Measurements from ENCODE around the gene DIRAS3. TPM values are rescaled to one million over a fixed set of nuclear protein-coding genes. Genes with fewer than 3 reads are reported as not detected.

Gene DIRAS3, protein sequence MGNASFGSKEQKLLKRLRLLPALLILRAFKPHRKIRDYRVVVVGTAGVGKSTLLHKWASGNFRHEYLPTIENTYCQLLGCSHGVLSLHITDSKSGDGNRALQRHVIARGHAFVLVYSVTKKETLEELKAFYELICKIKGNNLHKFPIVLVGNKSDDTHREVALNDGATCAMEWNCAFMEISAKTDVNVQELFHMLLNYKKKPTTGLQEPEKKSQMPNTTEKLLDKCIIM
- total RNA-seq (ENCODE audit: low replicate concordance) = 1.2 and 4.6 TPM in 2 replicates

DNA sequence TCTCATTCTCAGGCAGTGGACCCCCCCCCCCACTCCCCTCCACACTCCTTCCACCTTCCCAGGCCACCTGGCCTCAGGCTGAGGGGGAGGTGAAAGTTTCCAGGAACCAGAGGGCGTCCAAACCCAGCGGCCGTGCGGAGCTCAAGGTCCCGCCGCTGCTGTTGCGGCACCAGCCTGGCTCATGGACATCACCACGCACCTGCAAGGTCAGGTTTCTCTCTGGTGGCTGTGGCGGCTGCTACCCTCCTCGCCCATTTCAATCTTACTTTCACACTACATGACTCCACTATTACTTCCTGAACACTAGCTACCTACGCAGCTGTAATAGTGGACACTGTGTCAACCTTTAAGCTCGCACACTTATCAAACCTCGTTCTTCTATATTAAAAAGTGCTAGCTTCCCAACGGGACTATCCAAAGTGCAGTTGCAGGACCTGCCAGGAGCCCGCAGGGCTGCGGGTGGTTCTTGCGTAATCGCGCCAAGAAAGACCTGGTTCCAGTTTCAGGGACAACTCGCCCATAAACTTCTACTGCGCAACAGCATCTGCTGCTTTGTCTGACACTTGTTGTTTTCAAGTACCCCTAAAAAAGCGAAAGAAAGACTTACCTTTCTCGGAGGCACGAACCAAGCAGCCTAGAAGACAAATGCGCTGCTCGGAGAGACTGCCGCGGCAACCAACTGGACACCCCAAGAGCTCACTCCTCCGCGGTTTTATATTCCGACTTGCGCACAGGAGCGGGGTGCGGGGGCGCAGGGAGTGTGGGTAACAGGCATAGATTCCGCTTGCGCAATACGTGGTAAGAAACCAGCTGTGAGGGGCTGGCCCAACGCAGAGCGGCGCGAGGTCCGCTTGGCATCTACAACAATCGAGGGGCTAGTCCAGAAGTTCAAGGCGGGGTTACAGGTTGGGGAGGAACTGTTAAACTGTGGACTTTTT, at the start of gene DIRAS3:
Gene DIRAS3 (minus strand): TSS at position 687 of the 938 bp plus-strand sequence. CDS start 3,330 bp downstream, outside the sequence.
- DNase-seq (ENCODE audit: low read depth) = peak; percentile 52
- peak within 1 kb of the TSS; percentile 66 for H3K4me3 ChIP-seq (ENCODE audit: low read depth, low read length)
- TF ChIP-seq, protein P1, sequence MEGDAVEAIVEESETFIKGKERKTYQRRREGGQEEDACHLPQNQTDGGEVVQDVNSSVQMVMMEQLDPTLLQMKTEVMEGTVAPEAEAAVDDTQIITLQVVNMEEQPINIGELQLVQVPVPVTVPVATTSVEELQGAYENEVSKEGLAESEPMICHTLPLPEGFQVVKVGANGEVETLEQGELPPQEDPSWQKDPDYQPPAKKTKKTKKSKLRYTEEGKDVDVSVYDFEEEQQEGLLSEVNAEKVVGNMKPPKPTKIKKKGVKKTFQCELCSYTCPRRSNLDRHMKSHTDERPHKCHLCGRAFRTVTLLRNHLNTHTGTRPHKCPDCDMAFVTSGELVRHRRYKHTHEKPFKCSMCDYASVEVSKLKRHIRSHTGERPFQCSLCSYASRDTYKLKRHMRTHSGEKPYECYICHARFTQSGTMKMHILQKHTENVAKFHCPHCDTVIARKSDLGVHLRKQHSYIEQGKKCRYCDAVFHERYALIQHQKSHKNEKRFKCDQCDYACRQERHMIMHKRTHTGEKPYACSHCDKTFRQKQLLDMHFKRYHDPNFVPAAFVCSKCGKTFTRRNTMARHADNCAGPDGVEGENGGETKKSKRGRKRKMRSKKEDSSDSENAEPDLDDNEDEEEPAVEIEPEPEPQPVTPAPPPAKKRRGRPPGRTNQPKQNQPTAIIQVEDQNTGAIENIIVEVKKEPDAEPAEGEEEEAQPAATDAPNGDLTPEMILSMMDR (IDR thresholded peaks at IDR 0.05; ENCODE audit: insufficient read depth, low read length) = no peak

DNA sequence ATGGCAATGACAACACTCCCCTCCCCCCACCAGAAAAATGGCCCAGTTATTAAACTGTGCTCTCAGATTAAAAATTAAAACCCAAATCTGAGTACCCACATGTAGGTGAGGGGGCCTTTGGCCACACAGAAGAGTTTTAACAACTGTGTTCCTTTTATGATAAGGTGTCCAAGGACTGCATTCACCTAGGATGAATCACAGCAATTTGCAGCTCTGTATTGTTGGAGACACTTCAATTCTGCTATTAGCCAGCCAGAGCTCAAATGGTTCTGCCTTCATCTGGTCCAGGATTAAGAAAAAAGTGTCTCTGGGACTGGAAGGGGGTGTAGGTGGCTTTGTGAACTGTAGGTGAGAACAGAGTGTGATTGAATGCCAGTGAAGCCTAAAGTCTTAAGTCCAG, 43.3 kb upstream of the DIRAS3 start:
- H3K4me3 ChIP-seq (ENCODE audit: low read depth, low read length) = no peak overlapping the region
- TF ChIP-seq, protein P1 (IDR thresholded peaks at IDR 0.05; ENCODE audit: insufficient read depth, low read length) = no peak
- DNase-seq (ENCODE audit: low read depth) = peak; percentile 57

DNA sequence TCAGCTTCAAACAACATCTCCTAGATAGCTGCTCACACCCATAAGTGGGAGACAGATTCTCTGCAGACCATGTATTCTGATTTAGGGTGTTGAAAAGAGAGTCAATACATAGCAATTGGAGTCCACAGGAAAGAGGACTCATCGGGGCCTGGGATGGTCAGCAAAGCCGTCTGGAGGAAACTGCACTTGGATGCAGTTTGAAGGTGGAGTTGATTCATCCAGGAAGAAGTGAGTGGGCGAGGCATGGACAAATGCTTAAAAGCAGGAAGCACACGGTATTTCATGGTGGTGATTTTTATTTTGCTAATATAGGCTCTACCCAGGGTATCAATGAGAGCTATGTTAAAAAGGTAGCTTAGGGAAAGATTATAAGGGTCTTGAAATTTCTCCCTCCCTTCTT, 36.8 kb upstream of the DIRAS3 start:
- no peak for DNase-seq (ENCODE audit: low read depth)
- H3K4me3 ChIP-seq (ENCODE audit: low read depth, low read length) = no peak overlapping the region
- TF ChIP-seq, protein P1 (IDR thresholded peaks at IDR 0.05; ENCODE audit: insufficient read depth, low read length) = no peak

DNA sequence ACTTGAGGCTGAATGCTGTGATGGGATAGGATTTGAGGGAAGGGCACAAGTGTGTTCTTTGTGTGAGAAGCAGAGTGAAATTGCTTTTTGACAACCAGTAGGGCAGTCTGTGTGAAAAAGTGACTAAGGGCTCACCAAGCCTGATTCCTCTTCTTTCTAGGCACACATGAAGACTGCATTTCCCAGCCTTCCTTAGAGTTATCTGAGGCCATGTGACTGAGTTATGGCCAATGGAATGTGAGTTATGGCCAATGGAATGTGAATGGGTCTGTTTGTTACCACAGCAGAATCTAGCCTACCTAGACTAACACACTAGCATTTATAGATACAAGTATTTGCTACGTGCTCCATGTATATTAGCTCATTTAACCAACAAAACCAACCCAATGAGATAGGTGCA, 35.3 kb upstream of the DIRAS3 start:
- TF ChIP-seq, protein P1 (IDR thresholded peaks at IDR 0.05; ENCODE audit: insufficient read depth, low read length) = no peak
- no peak overlapping the region for H3K4me3 ChIP-seq (ENCODE audit: low read depth, low read length)
- no peak for DNase-seq (ENCODE audit: low read depth)

DNA sequence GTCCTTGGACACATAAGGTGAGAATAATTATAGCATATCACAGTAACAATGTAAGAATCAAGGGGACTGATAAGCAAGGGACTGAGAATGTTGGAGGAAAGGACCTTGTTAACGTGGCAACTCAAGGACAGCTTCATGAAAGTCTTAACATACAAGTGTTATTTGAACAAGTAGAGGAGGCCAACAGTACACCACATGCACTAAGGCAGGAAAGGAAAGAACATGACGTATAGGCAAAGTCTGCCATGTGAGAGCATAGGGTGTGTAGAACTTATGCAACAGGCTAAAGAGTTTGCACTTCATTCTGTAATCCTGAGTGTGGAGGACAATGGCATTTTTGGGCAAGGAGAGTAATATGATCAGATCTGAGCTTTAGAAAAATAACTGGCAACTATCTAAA, 33.3 kb upstream of the DIRAS3 start:
- TF ChIP-seq, protein P1 (IDR thresholded peaks at IDR 0.05; ENCODE audit: insufficient read depth, low read length) = no peak
- no peak for DNase-seq (ENCODE audit: low read depth)
- no peak overlapping the region for H3K4me3 ChIP-seq (ENCODE audit: low read depth, low read length)

DNA sequence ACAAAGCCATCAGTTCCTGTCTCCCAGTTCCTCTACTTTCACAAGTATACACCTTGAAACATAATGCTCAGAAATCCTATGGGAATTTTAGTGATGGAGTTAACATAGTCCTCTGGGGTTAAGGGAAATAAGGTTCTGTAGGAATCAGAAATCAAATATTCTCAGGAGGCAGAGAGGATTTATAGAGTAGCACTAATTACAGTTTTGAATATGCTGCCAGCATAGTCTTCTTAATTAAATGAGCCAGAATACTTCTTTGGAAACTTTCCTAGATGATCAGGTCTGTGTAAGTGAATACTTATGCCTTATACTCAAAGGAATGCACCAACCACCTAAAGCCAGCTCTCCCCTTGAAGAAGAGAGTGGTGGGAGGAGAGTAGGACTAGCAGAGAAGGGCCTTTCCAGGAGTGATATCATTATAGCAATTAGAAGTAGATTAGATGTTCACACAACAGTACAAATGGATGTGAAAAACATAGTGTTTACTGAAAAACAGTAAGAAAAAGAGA, 31.4 kb upstream of the DIRAS3 start:
- no peak for DNase-seq (ENCODE audit: low read depth)

More for the DNA sequence above, 31.4 kb upstream of the DIRAS3 start:
- no peak overlapping the region for H3K4me3 ChIP-seq (ENCODE audit: low read depth, low read length)
- TF ChIP-seq, protein P1 (IDR thresholded peaks at IDR 0.05; ENCODE audit: insufficient read depth, low read length) = no peak
